Activated CD8-positive, alpha-beta memory T cell treated with anti-CD3 and anti-CD28 coated beads, Interleukin-2, amount 50 U/mL, for 24 hours (primary cell): ENCODE measurements around the gene SNX32.

Experiments used
- DNase-seq: peaks from one replicate; pipeline ENCODE4 v3.0.0-alpha.2; 2020; ENCODE audit errors: extremely low read depth

SNX32 gene

GRCh38 chr11:65868907-65869306 is 35.1 kb downstream of the SNX32 start:
- DNase-seq = no peak

- no peak for DNase-seq
Observed at GRCh38 chr11:65869643-65870306, 36.0 kb downstream of the SNX32 start.

DNA sequence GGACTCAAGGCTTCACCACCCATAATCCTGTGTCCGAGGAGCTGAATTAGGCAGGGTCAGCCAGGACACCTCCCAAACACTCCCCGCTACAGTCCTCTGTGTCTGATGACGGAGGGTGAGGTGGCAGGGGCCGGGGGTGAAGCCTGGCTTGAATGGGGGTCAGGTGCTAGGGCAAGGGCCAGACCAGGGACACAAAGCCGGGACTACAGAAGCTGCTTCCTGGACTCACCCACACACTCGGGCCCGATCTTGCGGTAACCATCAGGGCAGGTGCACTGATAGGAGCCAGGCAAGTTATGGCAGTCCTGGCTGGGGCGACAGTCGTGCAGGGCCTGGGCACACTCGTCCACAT is 36.5 kb downstream of the SNX32 start:
- no peak for DNase-seq

- no peak for DNase-seq
Observed at GRCh38 chr11:65870706-65871681, 37.2 kb downstream of the SNX32 start.

DNA sequence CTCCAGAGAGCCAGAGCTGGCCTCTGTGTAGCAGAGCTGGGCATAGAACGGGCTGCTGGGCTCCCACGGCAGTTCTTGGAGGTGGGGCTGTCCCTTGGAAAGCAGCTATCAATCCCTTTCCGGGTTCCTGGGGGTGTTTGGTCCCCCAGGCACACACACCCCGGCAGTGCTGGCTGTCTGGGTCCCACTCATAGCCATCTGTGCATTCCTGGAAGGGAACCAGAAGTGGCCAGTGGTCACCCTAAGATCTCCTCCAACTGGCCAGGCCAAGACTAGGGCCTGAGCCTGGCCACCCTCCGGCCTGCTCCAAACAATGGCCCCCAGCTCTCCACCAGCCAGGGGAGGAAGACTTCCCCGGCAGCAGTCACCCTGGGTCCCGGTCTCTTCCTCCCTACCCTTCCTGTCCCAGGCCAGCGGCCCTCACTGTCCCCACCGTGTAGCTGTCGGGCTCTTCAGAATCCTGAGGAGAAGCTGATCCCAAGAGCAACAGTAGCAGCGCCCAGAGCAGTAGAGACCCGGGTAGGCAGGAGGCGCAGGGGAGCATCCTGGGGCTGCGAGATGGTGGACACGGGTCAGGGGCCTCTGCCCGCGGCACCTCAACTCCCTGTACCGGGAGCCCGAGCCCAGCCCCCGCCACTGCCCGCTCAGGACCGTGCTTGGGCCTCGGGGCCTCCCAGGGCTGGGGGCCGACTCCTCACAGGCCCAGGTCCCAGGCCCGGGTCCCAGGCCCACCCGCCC is 38.2 kb downstream of the SNX32 start:
- no peak for DNase-seq

GRCh38 chr11:65872586-65873317 is 39.0 kb downstream of the SNX32 start, which contains the start of gene EFEMP2:
Gene EFEMP2 (minus strand): TSS chr11:65872800. CDS start chr11:65872354, 446 bp downstream.
- DNase-seq = no peak

DNA sequence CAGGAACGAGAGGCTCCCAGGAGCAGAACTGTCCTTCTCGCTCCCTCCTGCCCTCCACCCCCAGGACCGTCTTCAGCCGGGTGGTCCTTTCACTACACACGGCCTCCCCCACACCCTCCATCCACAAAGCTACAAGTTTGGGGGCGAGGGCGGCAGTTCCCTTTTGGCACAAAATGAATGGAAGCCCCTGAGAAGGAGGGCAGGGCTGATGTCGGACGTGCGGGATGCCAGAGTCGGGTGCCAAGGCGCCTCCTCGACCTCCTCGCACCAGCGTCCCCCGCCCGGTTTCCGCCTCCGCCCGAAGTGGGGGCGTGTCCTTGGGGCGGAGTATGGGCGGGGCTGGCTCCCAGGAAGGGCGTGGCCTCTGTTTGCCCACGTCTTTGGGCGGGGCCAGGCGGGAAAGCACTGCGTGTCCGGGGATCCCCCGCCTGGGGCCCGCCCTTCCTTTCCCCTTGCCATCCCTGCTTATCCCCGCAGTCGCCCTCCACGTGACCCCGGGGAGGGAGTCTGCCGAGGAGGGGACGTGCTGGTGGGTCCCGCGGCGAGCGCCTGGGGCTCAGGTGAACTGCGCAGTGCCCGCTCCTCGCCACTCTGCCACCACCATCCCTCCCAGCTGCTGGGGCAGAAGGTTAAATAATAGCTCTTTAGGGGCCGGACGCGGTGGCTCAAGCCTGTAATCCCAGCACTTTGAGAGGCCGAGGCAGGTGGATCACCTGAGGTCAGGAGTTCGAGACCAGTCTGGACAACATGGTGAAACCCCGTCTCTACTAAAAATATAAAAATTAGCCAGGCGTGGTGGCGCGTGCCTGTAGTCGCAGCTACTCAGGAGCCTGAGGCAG is 39.8 kb downstream of the SNX32 start:
- DNase-seq = peak; percentile 81

GRCh38 chr11:65879617-65880016 is 45.9 kb downstream of the SNX32 start, which contains the start of gene CTSW:
Gene CTSW (plus strand): TSS chr11:65879837. CDS start chr11:65879855, 18 bp downstream.
- DNase-seq = no peak

- DNase-seq = no peak
Observed at GRCh38 chr11:65880027-65880426, 46.3 kb downstream of the SNX32 start.

GRCh38 chr11:65880844-65881421 is 47.2 kb downstream of the SNX32 start:
- DNase-seq = no peak

- DNase-seq = no peak
Observed at GRCh38 chr11:65882120-65883057, 48.6 kb downstream of the SNX32 start.

GRCh38 chr11:65883058-65883761 is 49.4 kb downstream of the SNX32 start:
- DNase-seq = no peak

DNA sequence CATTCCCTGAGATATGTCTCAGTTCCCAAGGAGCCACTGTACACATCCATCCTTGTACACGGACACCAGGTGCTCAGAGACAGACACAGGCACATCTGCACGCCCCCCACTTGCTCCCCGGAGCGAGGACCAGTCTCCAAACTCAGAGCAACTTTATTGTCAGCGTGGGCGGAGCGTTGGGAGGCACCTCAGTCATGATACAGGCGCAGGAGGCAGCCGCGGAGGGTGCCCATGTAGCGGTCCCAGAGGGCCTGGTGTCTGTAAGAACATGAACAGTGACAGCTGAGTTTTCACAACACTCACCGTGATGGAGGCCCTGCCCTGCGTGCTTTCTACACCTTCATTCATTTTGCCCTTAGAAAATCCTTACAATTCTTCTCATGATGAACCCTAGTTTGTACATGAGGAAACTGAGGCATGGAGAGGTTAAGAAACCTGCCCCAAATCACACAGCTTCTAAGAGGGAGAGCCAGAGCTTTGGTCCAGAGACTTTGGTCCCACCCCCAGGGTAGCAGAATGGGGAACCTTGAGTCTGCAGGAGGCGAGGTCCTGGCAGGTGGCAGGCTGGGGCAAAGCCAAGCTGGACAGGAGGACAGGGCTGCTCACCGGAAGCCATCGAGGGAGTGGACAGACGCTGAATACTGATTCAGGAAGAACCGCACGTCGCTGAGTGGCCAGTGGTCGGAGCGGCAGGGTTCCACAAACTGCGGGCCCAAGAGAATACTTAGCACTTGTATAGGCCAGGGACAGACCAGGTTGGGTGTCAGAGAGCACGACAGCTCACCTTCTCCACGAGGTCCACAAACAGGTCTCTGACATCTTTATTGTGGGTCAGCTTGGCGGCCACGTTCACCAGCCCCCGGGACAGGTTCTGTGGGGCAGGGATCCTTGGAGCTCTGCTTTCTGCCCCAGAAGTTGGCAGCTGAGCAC is 50.3 kb downstream of the SNX32 start:
- no peak for DNase-seq

DNA sequence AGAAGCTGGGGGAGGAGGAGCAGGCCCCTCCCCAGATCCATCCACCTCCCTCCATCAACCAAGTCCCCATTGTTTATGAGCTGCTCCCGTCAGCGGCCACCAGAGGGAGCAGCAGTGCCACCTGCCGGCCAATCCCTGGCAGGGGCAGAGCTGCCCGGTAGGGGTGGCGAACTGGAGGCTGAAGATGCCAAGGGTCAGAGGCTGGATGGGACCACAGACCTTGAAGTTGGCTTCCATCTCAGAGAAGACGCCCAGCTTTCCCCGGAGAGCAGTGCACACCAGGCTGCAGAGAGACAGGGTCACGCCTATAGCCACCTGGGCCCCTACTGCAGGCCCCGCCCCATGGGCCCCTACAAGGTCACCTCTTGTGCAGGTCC is 50.9 kb downstream of the SNX32 start:
- peak; percentile 62 for DNase-seq

DNA sequence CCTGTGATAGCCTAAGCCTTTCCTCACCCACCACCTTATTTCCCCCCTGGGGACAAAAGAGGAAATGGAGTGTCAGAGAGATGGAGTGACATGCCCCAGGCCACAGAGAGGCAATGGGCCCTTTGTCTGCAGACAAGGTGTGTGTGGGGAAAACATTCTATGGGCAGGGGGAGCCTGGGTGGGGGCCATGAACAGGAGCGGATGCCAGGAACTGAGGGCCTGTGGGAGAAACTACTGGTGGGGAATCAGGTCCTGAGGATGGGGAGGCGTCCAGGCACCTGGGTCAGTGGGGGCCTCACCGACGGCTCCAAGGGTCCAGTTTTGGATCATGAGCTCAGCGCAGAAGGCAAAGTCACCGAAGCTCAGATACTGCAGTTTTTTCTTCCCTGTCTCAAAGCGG is 51.5 kb downstream of the SNX32 start:
- no peak for DNase-seq

- no peak for DNase-seq
Observed at GRCh38 chr11:65885808-65886536, 52.2 kb downstream of the SNX32 start.
